MCF 10A (cell line): ENCODE data around the gene PTN. TPM values are rescaled to one million over a fixed set of nuclear protein-coding genes. Genes with fewer than 3 reads are reported as not detected.
"Not testable (repeated sequence)": the region's sequence is repeated elsewhere in the genome, so short reads cannot be mapped to it uniquely, and the experiment has no call there.

Experiments
- BruUV-seq: library from RNA; stranded (reverse); fragments of 400-500 nt; replicated peaks from 2 replicates; lab custom pipeline; 2021; lab: Mats Ljungman, UMichigan
- CTCF ChIA-PET: fragments of 300-600 bp; sonication (Branson Sonifier 250); formaldehyde crosslinking; extraction: SDS; loops from one replicate; lab custom pipeline; 2021; ENCODE audit warnings: antibody characterized with exemption, inconsistent platforms; lab: Yijun Ruan, JAX
- POLR2A ChIA-PET: fragments of 300-600, 350-650 bp; sonication (Branson Sonifier 250); formaldehyde crosslinking; extraction: SDS; loops from one replicate; lab custom pipeline; 2020; ENCODE audit warnings: antibody characterized with exemption, inconsistent platforms; lab: Yijun Ruan, JAX
- DNase-seq: peaks from one replicate; pipeline ENCODE4 v3.0.0-alpha.2; 2018; ENCODE audit not compliant: unreplicated experiment
- H3K27ac Mint-ChIP-seq: one replicate; pipeline ENCODE4 v1.8.0; 2022; ENCODE audit warnings: mild to moderate bottlenecking, low read depth, mixed read lengths; ENCODE audit not compliant: unreplicated experiment
- H3K27me3 Mint-ChIP-seq: one replicate; pipeline ENCODE4 v1.8.0; 2022; ENCODE audit warnings: mixed read lengths; ENCODE audit not compliant: insufficient read depth, unreplicated experiment
- H3K36me3 Mint-ChIP-seq: one replicate; pipeline ENCODE4 v1.8.0; 2022; ENCODE audit warnings: mild to moderate bottlenecking, moderate library complexity, mixed read lengths; ENCODE audit not compliant: insufficient read depth, unreplicated experiment
- H3K4me1 Mint-ChIP-seq: one replicate; pipeline ENCODE4 v1.8.0; 2022; ENCODE audit warnings: mixed read lengths; ENCODE audit not compliant: insufficient read depth, unreplicated experiment
- H3K4me3 Mint-ChIP-seq: one replicate; pipeline ENCODE4 v1.8.0; 2022; ENCODE audit warnings: mild to moderate bottlenecking, moderate library complexity, mixed read lengths; ENCODE audit not compliant: unreplicated experiment
- H3K9me3 Mint-ChIP-seq: one replicate; pipeline ENCODE4 v1.8.0; 2022; ENCODE audit warnings: mixed read lengths; ENCODE audit not compliant: unreplicated experiment
- CTCF ChIP-seq: fragments of 200-600 bp; IDR thresholded peaks from one replicate; pipeline ENCODE4 v1.8.0; 2022; ENCODE audit warnings: antibody characterized with exemption, mild to moderate bottlenecking; ENCODE audit not compliant: unreplicated experiment
- intact Hi-C: fragments of 100-400 bp; cut with micrococcal nuclease; formaldehyde crosslinking; loops from 2 replicates; pipeline ENCODE4 v1.14.1; 2022
- total RNA-seq: library from RNA; stranded (reverse); gene quantifications from 2 replicates; pipeline ENCODE4 v1.2.3, GENCODE V29; 2022

The PTN gene
- total RNA-seq, 1 experiment from 2014 or later, result 0.26 TPM

- DNase-seq, result no peak
- intact Hi-C loops, result no loop called here
- BruUV-seq, result no TSS peak
- Mint-ChIP-seq H3K36me3 (no peaks in the 10 kb centered on the region), H3K27ac (no peak overlapping the region), H3K4me1 (no peaks in the 10 kb centered on the region), H3K9me3 (peaks cover 7% of the 10 kb centered on the region), H3K4me3 (no peak overlapping the region), H3K27me3 (peaks cover 16% of the 10 kb centered on the region)
- POLR2A ChIA-PET, result no interaction called here
- CTCF ChIA-PET, result interaction anchor here (0.6 to 0.9 kb wide), 2 partner anchors 182 to 268 kb away, joined by 3 read pairs; no protein-coding TSS in a partner anchor
- no peak for TF ChIP-seq CTCF
Observed at GRCh38 chr7:137272249-137272648, 71.3 kb downstream of the PTN start.

- H3K4me1 Mint-ChIP-seq, result no peaks in the 10 kb centered on the region
- ChIA-PET CTCF (interaction anchor here (0.6 kb wide), 1 partner anchor 37 kb away, joined by 4 read pairs; no protein-coding TSS in a partner anchor), POLR2A (no interaction called here)
- H3K4me3 Mint-ChIP-seq, result no peak overlapping the region
- DNase-seq, result no peak
- intact Hi-C loops, result no loop called here
- no peak for TF ChIP-seq CTCF
- no peaks in the 10 kb centered on the region for H3K36me3 Mint-ChIP-seq
- BruUV-seq, result no TSS peak
- H3K27ac Mint-ChIP-seq, result no peak overlapping the region
- H3K9me3 Mint-ChIP-seq, result peaks cover 7% of the 10 kb centered on the region
- peaks cover 16% of the 10 kb centered on the region for H3K27me3 Mint-ChIP-seq
Observed at GRCh38 chr7:137269240-137269639, 74.3 kb downstream of the PTN start.

GRCh38 chr7:137268001-137268865 lies 75.3 kb downstream of the PTN start:
- H3K9me3 Mint-ChIP-seq, DNase-seq, H3K4me1 Mint-ChIP-seq, CTCF ChIA-PET, intact Hi-C loops, BruUV-seq, H3K36me3 Mint-ChIP-seq, H3K4me3 Mint-ChIP-seq, POLR2A ChIA-PET, H3K27ac Mint-ChIP-seq: not testable (repeated sequence)
- peaks cover 16% of the 10 kb centered on the region for H3K27me3 Mint-ChIP-seq

GRCh38 chr7:137266764-137267163 lies 76.8 kb downstream of the PTN start:
- BruUV-seq, result no TSS peak
- Mint-ChIP-seq H3K36me3 (no peaks in the 10 kb centered on the region), H3K4me3 (no peak overlapping the region), H3K4me1 (no peaks in the 10 kb centered on the region), H3K27ac (no peak overlapping the region), H3K9me3 (peaks cover 7% of the 10 kb centered on the region), H3K27me3 (peaks cover 6% of the 10 kb centered on the region)
- DNase-seq, result no peak
- intact Hi-C loops, result no loop called here
- no peak for TF ChIP-seq CTCF
- ChIA-PET POLR2A (no interaction called here), CTCF (no interaction called here)

- H3K27ac Mint-ChIP-seq, POLR2A ChIA-PET, H3K36me3 Mint-ChIP-seq, H3K4me3 Mint-ChIP-seq, BruUV-seq, DNase-seq, H3K4me1 Mint-ChIP-seq, H3K9me3 Mint-ChIP-seq, intact Hi-C loops, H3K27me3 Mint-ChIP-seq: not testable (repeated sequence)
- CTCF ChIA-PET, result interaction anchor here (0.6 kb wide), 2 partner anchors 1465 to 1468 kb away, joined by 3 read pairs; no protein-coding TSS in a partner anchor
Observed at GRCh38 chr7:137265480-137265879, 78.1 kb downstream of the PTN start.
